Endothelial cell of umbilical vein (primary cell): ENCODE results near the gene SPINT1.

Experiments
- CTCF ChIP-seq, 2 donors: IDR thresholded peaks; 1 replicate in 1 of 2; 2 replicates in 1 of 2; pipeline ENCODE4 v1.5.1; 2011; ENCODE audit warnings: low read length in 2 of 2, mild to moderate bottlenecking in 2 of 2, moderate library complexity in 2 of 2, control low read depth in 1 of 2, inconsistent platforms in 1 of 2, low read depth in 1 of 2; ENCODE audit not compliant: insufficient read depth in 1 of 2; ENCODE audit errors: extremely low read depth in 1 of 2
- EZH2 ChIP-seq: IDR thresholded peaks from 2 replicates; pipeline ENCODE4 v1.6.1; 2012; ENCODE audit warnings: borderline replicate concordance, low read depth, mild to moderate bottlenecking, moderate library complexity, low read length, inconsistent platforms; ENCODE audit not compliant: severe bottlenecking
- FOS ChIP-seq: IDR thresholded peaks from 2 replicates; pipeline ENCODE4 v1.6.1; 2011; ENCODE audit warnings: mild to moderate bottlenecking, low read length, moderate library complexity, borderline replicate concordance; ENCODE audit not compliant: insufficient read depth
- JUN ChIP-seq: IDR thresholded peaks from 2 replicates; pipeline ENCODE4 v1.6.1; 2011; ENCODE audit warnings: borderline replicate concordance, low read depth; ENCODE audit not compliant: insufficient read length, insufficient read depth
- MAX ChIP-seq: IDR thresholded peaks from 2 replicates; pipeline ENCODE4 v1.6.1; 2011; ENCODE audit not compliant: insufficient read depth, insufficient read length
- MYC ChIP-seq: IDR thresholded peaks from one replicate; pipeline ENCODE4 v1.6.1; 2011; ENCODE audit warnings: mild to moderate bottlenecking, low read depth, low read length
- POLR2A ChIP-seq: IDR thresholded peaks from 2 replicates; pipeline ENCODE4 v1.6.1; 2012; ENCODE audit warnings: low read depth, mild to moderate bottlenecking, control low read depth, low read length
- POLR2AphosphoS5 ChIP-seq: IDR thresholded peaks from 2 replicates; pipeline ENCODE4 v1.6.1; 2012; ENCODE audit warnings: low read depth, mild to moderate bottlenecking, control low read depth, low read length, moderate library complexity; ENCODE audit not compliant: insufficient read depth

GRCh38 chr15:40815042-40815698 lies 28.7 kb upstream of the SPINT1 start:
- TF ChIP-seq POLR2AphosphoS5: no peak
- TF ChIP-seq CTCF (IDR thresholded peaks at IDR 0.05; ENCODE audit: extremely low read depth in 1 of 2, insufficient read depth in 1 of 2, low read depth in 1 of 2, low read length in 2 of 2): no peak
- no peak for TF ChIP-seq MAX
- no peak for TF ChIP-seq POLR2A
- TF ChIP-seq EZH2: no peak
- TF ChIP-seq MYC: no peak
- TF ChIP-seq JUN: no peak
- no peak for TF ChIP-seq FOS
